T-helper 2 cell treated with Interferon-gamma antibody and Interleukin-4, amounts not matched to agents 100 ng/mL and 5 ng/mL, for 36 hours (primary cell): ENCODE results near the gene IGLON5. TPM values are rescaled to one million over a fixed set of nuclear protein-coding genes. Genes with fewer than 3 reads are reported as not detected.

Experiments used
- intact Hi-C: fragments of 100-400 bp; cut with micrococcal nuclease; formaldehyde crosslinking; loops from one replicate; pipeline ENCODE4 v1.15.1; 2023
- total RNA-seq: library from RNA; stranded (reverse); gene quantifications from 2 replicates; pipeline ENCODE4 v1.2.3, GENCODE V29; 2022

IGLON5 gene
- total RNA-seq, 1 donor from 2014 or later: not detected

DNA sequence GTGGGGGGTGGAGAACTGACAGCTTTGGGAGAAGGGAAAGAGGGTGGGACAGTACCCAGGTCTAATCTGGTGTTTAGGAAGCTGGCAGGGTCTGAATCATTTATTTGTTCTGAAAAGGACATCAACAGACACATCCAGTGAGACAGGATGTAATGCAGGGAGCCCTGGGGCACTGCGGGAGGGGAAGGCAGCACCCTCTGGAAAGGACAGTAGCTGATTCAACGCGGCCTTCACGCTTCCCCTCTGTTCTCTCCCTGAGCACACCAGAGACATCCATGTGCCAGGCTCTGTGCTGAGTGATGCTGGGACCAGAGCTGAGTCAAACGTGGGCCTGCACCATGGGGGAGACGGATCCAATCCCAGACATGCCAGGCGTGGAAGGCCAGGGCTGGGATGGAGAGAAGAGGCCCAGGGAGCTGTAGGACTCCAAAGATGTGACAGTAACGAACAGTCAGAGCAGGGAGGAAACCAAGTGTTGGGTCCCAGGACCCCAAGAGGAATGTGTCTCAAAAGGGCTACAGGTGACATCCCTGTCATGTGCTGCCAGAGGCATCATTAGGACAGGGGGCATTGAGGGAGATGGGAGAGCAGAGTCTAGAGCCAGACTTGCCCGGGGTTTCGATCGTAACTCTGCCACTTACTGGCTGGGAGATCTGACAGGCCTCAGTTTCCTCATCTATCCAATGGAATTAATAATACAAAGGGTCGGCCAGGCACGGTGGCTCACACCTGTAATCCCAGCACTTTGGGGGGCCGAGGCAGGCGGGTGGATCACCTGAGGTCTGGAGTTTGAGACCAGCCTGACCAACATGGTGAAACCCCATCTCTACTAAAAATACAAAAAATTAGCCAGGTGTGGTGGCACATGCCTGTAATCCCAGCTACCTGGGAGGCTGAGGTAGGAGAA lies 53.0 kb downstream of the IGLON5 start:
- intact Hi-C loops: no loop called here

DNA sequence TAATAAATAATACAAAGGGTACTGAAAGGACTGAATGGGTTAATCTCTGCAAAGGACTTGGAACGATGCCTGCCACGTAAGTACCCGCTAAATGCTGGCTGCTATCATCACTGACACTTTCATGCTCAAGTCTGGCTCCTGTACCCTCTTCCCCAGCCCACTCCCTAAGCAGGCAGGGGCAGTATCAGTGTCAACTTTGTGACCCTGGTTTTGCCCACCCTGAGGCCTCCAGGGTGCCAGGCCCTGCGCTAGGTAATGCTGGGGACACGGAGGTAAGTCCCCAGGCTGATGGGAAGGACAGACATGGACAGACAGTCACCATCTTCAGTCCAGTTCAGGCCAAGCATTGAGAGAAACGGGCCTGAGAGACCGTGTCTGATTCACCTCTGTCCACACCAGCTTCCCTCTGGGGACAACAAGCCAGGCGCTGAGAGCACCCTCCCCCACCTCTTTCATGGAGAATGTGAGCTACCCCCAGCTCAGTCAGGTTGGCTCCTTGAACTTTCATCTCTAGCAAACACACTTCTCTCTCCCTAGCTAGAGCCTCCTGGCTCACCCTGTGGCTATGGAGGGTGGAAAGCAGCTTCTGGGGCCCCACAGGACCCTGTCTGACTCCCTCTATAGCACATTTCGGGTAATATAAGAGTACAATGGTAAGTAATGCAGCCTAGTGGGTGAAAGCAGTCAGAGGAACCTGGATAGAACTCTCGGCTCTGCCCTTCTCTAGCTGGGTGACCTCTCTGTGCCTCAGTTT lies 53.9 kb downstream of the IGLON5 start:
- intact Hi-C loops: no loop called here

DNA sequence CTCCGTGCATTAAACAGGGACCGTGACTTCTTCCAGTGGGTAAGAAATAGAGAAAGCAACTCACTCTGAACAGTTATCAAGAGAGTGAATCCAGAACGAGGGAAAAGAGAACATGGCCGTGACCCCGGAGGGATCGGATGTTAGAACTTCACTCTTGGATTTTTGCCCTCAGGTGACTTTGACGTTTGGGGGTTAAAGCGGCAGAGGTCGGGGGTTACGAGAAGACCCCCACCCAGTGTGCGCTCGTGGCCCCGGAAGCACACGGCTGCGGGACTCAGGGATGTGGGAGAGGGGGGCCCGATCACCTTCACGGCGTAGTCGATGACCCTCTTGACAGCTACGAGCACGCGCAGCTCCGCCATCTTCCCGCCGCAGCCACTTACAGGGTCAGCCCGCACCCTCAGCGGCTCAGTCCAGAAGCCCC lies 54.5 kb downstream of the IGLON5 start, which contains the start of gene ETFB:
TSS of gene ETFB (minus strand) at position 424 of the 424 bp plus-strand sequence. CDS start at position 362, 62 bp downstream.
- intact Hi-C loops: loop anchor here (2.0 kb wide), 1 partner anchor 75 kb away; no protein-coding TSS in a partner anchor

DNA sequence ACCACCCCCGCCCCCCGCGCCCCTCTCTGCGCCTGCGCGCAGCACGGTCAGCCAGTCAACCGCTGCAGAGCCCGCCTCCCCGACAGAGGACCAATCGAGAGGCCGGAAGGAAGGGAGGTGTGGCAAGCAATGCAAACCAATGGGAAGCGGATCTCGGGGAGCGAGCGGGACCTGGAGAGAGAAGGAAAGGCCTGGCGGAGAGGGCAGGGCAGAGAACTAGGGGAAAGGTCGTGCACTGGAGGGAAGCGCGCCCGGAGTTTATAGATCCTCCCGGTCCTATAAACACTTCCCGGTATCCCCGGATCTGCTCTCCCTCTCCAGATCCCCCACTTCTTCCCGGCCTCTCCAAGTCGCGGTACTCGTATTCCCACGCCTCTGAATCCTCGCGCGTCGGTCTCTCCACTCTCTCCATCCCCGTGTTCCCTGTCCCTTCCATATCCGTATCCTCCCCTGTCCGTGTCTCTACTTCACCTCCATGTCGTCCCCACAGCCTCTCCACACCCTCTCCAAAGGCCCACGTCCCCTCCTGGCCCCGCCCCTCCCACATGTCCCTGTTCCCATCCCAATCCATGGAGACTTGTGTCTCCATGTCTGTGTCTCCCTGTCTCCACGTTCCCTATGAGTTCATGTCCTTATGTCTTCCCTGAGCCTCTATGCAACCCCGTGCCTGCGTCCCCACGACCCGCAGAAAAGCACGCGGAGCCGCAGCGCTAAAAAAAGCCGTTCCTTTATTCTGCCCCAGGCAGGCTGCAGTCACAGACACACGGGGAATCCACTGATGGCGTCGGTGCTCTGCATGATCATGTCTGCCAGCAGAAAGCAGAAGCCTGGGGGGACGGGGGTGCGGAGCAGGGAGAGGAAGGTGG lies 55.2 kb downstream of the IGLON5 start:
- intact Hi-C loops: loop anchor here (1.0 to 2.0 kb wide), 4 partner anchors 11 to 74 kb away; no protein-coding TSS in a partner anchor

DNA sequence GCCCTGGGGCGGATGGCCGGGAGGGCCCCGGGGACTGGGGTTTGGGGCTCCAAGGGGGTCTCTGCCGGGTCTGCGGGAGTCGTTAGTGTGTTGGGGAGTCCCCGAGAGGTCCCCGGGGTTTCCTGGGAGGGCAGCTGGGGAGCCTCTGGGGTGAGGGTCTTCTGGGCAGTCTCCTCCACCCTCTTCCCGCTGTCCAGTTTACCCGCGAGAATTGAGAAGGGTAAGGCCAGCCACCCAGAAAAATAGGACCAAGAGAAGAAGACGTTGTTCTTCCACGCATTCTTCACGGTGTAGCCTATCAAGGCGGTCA lies 55.8 kb downstream of the IGLON5 start:
- intact Hi-C loops: loop anchor here (1.0 to 2.0 kb wide), 4 partner anchors 12 to 74 kb away; no protein-coding TSS in a partner anchor

DNA sequence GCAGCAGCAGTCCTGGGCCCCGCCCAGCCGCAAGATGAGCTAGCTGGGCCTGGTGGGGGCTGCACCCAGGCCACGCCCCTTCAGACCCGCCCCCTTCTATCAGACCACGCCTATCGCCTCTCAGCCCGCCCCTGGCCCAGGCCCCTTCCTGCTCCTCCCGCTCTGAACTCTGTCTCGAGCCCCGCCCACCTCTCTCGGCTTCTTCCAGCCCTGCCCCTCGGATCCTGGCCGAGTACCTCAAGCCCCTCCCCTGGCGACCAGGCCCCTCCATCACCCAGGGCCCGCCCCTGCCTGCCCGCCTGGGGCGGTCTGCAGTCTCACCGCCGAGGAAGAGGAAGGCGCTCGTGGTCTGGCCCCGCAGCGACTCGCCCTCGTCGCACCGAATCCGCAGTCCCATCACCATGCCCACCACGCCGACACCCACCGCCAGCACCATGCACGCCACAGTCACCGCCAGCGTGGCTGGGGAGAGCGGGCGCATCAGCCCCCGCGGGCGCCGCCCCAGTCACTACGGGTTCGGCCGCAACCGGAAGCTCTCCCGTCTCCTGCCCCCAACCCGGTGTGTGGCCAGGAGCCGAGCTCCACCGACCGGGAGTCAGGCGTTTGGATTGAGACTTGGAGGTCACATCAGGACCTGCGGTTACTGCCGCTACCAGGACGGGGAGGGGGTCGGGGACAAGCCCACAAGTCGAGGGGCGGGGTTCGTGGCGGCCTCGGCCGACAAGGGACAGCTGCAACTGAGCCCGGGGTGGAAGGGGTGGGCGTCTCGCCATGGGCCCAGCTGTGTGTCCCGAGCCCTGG lies 56.3 kb downstream of the IGLON5 start:
- intact Hi-C loops: loop anchor here (1.0 to 2.0 kb wide), 4 partner anchors 12 to 73 kb away; no protein-coding TSS in a partner anchor

DNA sequence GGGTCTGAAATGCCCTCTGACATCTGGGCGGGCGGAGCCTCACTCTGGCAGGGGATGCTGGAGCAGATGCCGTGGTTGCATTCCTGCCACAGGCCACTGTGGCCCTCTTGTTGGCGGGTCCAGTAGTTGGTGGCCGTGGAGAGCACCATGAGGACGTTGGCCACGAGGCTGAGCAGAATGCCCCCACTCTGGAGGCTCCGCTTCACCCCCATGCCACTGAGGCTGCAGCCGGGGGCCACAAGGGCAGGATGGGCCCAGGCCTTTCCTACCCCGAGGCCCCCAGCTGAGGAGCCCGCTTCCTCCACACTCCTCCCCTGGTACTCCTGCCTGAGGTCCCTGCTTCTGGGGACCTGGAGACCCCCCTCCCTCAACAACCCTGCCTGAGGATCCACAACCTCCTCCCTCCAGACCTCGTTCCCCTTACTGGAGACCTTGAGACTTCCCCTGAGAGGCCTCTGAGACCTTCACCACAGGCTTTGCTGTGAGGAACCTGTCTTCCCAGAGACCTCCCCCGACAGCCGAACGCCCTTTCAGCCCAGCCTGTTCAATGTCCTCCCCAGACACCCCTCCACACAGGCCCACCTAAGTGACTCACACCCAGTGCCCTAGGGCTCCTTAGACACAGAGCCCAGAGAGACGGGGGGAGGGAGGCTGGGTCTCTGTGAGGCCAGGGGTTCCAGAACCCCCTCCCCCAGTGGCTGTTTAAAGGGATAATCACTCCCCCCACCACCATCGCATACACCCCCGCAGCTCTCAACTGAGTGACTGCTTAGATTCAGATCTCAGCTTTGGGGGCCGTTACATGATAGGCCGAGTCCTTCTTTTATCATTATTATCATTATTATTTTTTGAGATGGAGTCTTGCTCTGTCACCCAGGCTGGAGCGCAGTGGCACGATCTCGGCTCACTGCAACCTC lies 57.2 kb downstream of the IGLON5 start, which contains the start of gene CLDND2:
TSS of gene CLDND2 (minus strand) at position 638 of the 917 bp plus-strand sequence. CDS start at position 212, 426 bp downstream.
- intact Hi-C loops: no loop called here

DNA sequence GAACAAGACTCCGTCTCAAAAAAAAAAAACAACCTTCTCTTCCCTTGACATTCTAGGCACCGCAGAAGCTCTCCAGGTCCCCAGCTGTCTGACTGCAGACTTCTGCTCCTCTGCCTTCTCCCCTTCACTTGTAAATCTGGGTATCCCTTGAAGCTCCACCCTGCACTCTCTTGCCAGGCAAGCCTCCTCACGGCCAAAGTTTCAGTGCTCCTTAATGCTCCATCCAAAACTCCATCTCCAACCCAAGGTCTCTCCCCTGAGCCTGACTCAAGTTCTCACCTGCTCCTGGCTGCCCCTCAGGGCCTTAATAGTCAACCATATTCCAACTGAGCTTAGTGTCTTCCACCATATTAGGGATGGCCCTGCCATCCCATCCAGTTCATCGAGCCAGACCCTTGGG lies 58.8 kb downstream of the IGLON5 start:
- intact Hi-C loops: no loop called here

DNA sequence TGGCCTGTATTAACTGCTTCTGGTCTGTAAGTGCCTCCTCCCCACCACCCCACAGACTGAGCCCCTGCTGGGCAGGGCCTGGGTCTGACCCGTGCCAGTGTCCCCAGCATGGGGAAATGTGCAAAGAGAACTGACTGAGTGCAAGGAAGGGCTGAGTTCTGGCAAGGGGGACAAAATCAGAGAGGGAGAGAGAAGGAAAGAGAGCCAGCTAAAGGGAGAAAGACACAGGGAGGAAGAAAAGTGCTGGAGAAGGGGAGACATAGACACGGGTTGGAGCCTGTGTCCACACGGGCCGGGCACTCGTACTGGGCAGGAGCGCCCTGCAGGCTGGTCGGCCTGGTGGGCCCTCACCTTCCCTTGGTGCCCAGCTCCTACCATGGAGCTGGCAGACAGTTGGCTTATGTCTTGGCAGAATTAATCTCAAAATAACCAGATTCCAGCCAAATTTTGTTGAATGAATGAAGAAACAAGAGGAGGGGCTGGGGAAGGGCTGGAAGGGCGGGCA lies 59.8 kb downstream of the IGLON5 start:
- intact Hi-C loops: no loop called here

DNA sequence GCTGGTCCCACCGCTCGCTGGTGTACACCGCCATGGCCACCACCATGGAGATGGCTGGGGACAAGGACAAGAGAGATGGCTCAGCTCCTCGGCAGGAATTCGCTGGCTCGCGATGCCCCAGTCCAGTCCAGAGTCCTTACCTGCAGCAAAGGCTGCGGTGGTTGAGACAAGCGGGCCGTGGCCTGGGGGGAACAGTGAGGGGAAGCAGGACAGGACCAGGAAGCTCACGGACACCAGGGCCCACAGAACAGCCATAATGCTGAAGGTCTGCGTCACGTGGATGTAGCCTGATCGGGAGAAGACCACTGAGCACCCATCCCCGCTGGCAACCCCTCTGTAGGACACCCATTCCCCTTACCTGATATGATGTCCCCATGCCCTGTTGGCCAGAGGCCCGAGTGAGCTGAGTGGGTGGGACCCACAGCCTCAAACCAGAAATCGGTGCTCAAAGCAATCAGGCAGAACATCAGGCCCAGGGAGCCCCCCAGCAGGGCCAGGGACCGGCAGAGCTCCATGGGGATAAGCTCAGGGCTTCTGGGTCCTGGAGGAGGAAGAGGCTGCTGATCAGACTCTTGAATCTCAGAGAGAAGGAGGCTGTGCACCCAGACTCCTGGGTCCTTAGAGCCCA lies 60.7 kb downstream of the IGLON5 start:
- intact Hi-C loops: no loop called here

DNA sequence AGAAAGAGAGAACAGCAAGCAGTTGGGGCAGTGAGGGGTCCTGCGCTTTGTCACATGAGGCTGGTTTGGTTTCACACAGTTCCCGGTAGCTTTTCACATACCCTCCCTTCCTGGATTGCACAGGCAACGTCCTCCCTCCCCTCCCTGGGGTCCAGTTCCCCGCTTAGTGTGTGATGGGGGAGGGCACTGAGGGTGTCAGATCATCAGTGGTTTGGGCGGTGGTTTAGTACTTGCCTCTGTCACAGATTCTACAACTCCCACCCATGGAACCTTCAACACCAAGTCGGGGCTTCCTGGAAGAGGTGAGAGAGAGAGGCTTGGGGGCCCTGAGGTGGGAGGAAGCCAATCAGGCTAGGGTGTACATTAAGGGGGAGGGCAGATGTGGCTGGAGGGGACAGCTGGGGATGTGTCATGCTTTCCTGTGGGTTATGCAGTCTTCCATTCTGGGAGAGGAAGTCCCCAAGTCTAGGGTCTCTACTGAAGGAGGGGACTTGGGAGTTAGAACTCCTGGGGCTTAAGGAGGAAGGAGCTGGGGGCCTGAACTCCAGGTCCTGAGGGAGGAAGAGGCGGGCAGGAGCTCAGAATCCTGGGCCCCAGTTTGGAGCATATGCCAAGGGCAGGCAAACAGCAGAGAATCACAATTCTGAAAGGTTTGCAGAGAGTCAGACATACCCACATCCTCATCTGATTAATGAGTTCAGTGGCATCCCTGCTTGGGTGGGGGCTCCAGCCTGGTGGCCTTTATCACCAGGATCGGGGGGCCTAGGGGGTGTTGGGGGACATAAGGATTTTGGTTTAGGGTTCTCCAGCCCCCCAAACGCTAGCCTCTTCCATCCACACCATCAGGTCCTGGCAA lies 61.4 kb downstream of the IGLON5 start, which contains the start of gene NKG7:
TSS of gene NKG7 (minus strand) at position 6 of the 856 bp plus-strand sequence. CDS start 119 bp downstream, outside the sequence.
- intact Hi-C loops: no loop called here

DNA sequence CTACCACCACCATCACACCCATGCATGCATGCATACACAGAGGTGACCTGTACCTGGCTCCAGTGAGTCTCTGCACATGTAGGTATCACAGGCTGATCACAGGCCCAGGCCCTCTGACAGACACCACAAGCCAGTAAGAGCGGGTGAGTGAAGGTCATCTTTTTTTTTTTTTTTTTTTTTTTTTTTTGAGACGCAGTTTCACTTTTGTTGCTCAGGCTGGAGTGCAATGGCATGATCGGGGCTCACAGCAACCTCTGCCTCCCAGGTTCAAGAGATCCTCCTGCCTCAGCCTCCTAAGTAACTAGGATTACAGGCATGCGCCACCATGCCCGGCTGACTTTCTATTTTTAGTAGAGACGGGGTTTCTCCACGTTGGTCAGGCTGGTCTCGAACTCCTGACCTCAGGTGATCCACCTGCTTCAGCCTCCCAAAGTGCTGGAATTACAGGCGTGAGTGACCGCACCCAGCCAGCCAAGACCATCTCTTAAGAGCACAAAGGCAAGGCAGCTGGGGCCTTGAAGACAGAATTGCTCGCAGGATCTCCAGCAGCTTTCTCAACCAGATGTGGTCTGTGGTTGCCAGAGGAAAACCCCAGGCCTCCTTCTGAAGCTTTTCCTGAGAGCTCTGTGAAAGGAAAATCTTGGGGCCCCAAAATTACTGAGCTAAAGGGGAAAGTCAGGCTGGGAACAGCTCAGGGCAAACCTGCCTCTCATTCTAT lies 64.2 kb downstream of the IGLON5 start:
- intact Hi-C loops: no loop called here

DNA sequence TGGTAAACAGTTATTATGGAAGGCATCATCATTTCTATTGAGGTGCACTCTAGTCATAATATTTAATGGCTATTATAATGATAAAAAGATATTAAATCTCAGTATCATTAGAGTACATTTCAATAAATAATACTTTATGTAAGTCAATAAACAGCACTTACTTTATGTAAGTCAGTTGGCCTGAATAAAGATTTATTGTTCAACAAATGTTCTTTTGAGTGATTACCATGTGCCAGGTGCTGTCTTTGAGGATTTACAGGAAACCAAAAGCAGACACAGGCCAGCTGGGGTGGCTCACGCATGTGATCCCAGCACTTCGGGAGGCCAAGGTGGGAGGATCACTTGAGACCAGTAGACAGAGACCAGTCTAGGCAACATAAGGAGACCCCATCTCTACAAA lies 66.0 kb downstream of the IGLON5 start:
- intact Hi-C loops: no loop called here

DNA sequence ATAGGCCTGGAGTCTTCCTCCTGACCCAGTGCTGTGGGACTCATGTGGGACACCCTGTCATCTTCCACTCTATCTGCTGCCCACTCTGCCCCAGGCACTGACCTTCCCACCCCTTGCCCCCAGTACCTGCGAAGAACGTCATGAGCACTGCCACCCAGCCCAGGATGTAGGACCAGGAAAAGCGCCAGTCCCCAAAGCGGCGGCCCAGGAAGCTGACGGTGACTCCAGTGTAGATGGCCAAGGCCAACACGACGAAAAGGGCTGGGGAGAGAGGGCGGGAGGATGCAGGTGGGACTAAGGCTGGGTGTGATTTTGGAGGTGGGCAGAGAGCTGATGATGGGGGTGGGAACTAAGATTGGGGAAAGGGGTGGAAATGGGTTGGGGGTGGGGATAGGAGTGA lies 68.9 kb downstream of the IGLON5 start:
- intact Hi-C loops: no loop called here
